Endothelial cell of coronary artery (primary cell): ENCODE results near the gene CMKLR1. TPM values are rescaled to one million over a fixed set of nuclear protein-coding genes. Genes with fewer than 3 reads are reported as not detected.

ENCODE experiments used
- total RNA-seq: library from RNA; depleted of rRNA; stranded (reverse); fragments of >200 nt; gene quantifications from 2 replicates; pipeline ENCODE4 v1.2.3, GENCODE V29; 2014

CMKLR1 gene, protein sequence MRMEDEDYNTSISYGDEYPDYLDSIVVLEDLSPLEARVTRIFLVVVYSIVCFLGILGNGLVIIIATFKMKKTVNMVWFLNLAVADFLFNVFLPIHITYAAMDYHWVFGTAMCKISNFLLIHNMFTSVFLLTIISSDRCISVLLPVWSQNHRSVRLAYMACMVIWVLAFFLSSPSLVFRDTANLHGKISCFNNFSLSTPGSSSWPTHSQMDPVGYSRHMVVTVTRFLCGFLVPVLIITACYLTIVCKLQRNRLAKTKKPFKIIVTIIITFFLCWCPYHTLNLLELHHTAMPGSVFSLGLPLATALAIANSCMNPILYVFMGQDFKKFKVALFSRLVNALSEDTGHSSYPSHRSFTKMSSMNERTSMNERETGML
- total RNA-seq, result 0.09 and 0.28 TPM in 2 replicates

DNA sequence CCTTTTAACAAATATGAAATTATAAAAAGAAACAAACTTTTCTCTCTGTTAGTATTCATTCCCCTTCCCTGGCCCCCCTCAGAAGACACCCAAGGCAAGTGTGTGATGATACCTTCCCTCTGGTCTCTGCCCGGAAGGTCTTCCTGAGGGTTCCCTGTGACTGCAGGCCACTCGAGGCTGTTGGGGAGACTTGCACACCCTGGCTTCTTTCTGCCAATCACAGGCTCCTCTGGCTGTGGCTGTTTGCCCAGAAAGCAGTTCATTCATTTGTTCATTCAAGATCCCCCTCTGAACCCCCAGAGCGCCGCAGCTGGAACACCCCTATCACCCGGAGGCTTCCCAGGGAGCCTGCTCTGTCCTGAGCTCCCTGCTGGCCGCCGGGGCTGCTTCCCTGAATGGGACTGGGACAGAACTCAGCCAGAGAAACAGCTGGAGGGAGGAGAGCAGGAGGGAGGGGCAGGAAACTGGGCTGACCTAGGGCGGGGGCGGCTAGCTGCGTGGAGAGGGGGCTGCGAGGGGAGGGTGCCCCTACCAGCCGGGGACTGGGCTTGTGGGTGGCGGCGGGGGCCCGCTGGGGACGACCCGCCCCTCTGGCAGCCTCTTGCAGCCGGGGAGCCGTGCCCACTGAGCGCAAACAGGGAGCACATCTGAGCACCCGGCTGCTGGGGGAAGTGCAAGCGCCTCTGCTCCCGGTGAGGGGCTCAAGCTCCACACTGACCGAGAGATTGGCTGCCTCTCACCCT is at the start of gene CMKLR1:
CMKLR1 (minus strand) TSS at position 397 of the 743 bp plus-strand sequence. CDS start 45,720 bp downstream, outside the sequence.

Other genes with a start within 250 kb of the CMKLR1 start
- gene WSCD2, start 210.0 kb downstream of the CMKLR1 start, total RNA-seq, result not detected in 2 replicates
- gene FICD, start 176.0 kb upstream of the CMKLR1 start, total RNA-seq, result 6.2 and 7.2 TPM in 2 replicates
- gene SART3, start 221.9 kb upstream of the CMKLR1 start, total RNA-seq, result 127 and 134 TPM in 2 replicates
- gene ISCU, start 223.3 kb upstream of the CMKLR1 start, total RNA-seq, result 82.8 and 99.0 TPM in 2 replicates